Ectodermal cell (in vitro differentiated cells): ENCODE results near the gene NEK10.

Experiments
- H3K27ac ChIP-seq: 2 replicates; pipeline ENCODE4 v1.7.0; 2013; ENCODE audit warnings: mild to moderate bottlenecking, low read depth, low read length; ENCODE audit not compliant: insufficient read depth, poor library complexity, severe bottlenecking
- H3K27me3 ChIP-seq: 2 replicates; pipeline ENCODE4 v1.7.0; 2013; ENCODE audit warnings: mild to moderate bottlenecking, low read length; ENCODE audit not compliant: insufficient read depth, control insufficient read depth, poor library complexity, severe bottlenecking
- H3K36me3 ChIP-seq: one replicate; pipeline ENCODE4 v1.7.0; 2013; ENCODE audit warnings: low read length; ENCODE audit not compliant: control insufficient read depth, insufficient read depth
- H3K4me1 ChIP-seq: one replicate; pipeline ENCODE4 v1.7.0; 2013; ENCODE audit warnings: low read length; ENCODE audit not compliant: control insufficient read depth, insufficient read depth
- H3K4me3 ChIP-seq: 2 replicates; pipeline ENCODE4 v1.7.0; 2013; ENCODE audit warnings: low read depth, low read length, control low read depth; ENCODE audit not compliant: insufficient read depth
- H3K9me3 ChIP-seq: 2 replicates; pipeline ENCODE4 v1.7.0; 2013; ENCODE audit warnings: mild to moderate bottlenecking, low read length, moderate library complexity; ENCODE audit not compliant: control insufficient read depth
- WGBS, 2 experiments: methylation state at CpG; one replicate each; pipeline ENCODE4 v1.1.7; 2013; ENCODE audit warnings: missing lambda C conversion rate in 2 of 2; 5-methylcytosine and 5-hydroxymethylcytosine counted together

Gene NEK10

DNA sequence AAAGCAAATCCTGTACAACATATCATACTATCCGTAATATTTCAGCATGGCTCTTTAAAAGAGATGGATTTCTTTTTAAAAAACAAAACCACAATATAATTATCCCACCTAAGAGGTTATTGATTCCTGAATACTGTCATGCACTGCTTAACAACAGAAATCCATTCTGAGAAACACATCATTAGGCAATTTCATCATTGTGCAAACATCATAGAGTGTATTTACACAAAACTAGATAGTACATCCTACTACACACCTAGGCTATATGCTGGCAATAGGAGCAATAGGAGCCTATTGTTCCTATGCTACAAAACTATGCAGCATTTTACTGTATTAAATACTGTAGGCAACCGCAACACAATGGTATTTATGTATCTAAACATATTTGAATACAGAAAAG is 242.0 kb downstream of the NEK10 start:
- WGBS, 2 experiments = 81 to 87% methylated on average over 1 to 2 of the region's 2 CpGs
- no peaks in the 10 kb centered on the region for H3K9me3 ChIP-seq
- no peak overlapping the region for H3K4me3 ChIP-seq
- H3K4me1 ChIP-seq = no peaks in the 10 kb centered on the region
- H3K36me3 ChIP-seq = no peaks in the 10 kb centered on the region
- H3K27me3 ChIP-seq = no peaks in the 10 kb centered on the region
- H3K27ac ChIP-seq = no peak overlapping the region

DNA sequence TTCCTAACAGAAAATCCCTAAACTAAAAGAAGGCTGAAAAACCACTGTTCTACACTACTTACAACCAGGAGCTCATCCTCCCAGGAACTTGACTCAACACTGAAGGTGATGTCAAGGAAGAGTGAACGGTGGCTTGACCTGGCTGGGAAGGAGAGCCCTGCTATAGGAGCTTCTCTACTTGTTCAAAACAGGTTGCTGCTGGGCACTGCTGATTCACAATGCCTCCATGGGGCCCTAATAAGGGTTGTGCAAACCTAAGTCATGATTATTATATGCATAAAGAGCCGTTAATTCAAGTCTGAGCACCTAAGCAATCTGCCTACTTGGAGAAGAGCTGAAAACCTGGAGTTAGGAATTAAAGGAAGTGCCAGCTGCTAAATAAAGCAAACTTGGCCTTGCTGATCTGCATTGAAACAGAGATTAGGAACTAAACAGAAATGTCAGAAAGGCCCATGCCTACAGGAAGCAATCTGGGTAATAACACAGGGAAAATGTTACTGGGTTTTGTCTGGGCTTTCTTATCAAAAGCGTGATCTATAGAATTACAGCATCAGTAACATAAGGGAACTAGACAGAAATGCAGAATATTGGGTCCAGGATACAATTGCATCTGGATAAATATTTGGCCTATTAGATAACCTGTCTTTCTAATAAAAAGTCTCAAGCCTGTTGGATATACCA is 243.2 kb downstream of the NEK10 start:
- H3K36me3 ChIP-seq = no peaks in the 10 kb centered on the region
- no peak overlapping the region for H3K4me3 ChIP-seq
- no peaks in the 10 kb centered on the region for H3K9me3 ChIP-seq
- H3K4me1 ChIP-seq = no peaks in the 10 kb centered on the region
- WGBS, 2 experiments = 88 to 89% methylated on average over 3 of the region's 3 CpGs
- H3K27me3 ChIP-seq = no peaks in the 10 kb centered on the region
- H3K27ac ChIP-seq = no peak overlapping the region

DNA sequence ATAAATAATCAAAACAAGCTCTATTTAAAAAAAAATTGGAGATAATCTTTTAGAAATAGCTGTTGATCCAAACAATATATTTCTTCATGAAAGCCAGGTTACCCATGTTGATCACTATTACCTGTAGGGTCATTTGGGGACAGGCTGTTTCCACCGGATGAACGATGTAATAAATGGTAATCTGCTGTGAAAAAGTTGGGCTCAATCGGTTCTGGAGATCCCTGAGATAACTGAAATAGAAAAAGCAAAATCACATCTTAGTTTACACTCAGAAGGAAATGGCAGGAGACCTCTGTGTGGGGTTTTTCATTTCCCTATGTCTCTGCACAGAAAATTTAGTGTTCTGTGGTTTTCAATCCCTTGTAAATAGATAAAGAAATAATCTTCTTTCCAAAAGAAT is 249.5 kb downstream of the NEK10 start:
- no peaks in the 10 kb centered on the region for H3K4me1 ChIP-seq
- H3K4me3 ChIP-seq = no peak overlapping the region
- WGBS, 2 experiments = 83 to 88% methylated on average over 3 of the region's 3 CpGs
- H3K27me3 ChIP-seq = no peaks in the 10 kb centered on the region
- no peaks in the 10 kb centered on the region for H3K9me3 ChIP-seq
- H3K27ac ChIP-seq = no peak overlapping the region
- H3K36me3 ChIP-seq = no peaks in the 10 kb centered on the region

DNA sequence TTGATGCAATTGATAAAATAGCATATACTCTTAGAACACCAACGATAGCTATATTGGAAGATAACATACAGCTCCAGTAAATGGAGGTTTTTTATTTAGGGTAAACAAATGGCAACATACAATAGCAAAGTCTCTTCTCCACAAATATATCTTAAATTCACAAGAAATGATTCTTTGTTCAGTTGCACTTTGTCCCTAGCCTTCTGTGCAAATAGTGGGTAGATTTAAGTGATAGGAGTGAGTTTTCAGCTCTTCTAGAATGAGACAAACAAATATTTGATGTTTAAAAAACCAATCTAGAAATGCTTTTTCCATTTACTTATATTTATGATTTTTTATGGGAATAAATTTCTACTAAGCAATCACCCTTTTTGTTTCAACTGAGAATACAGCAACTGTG is 253.8 kb downstream of the NEK10 start:
- H3K36me3 ChIP-seq = no peaks in the 10 kb centered on the region
- H3K9me3 ChIP-seq = no peaks in the 10 kb centered on the region
- no peaks in the 10 kb centered on the region for H3K4me1 ChIP-seq
- no peak overlapping the region for H3K27ac ChIP-seq
- H3K4me3 ChIP-seq = no peak overlapping the region
- no peaks in the 10 kb centered on the region for H3K27me3 ChIP-seq
- WGBS, 2 experiments = 100% methylated on average over 1 of the region's 1 CpG; no CpG with 5 or more reads in 1 of the 2 experiments

DNA sequence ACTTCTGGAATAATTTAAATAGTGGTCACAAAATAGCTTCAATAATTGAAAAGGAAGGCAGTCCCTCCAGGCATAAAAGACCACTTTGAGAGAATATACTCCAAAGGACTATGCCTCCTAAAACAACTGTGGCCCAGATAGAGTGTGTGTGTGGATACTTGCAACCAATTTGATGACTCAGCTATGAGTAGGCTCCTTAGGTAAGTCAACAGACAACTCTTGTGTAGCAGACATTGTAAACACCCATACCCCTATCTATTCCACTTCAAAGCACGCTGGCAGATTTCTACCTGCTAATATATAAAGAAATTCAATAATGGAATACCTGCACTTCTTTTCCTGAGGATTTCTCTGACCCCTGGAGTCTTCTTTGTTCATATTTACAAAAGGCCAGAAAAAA is 254.5 kb downstream of the NEK10 start:
- no peaks in the 10 kb centered on the region for H3K9me3 ChIP-seq
- H3K36me3 ChIP-seq = no peaks in the 10 kb centered on the region
- H3K27me3 ChIP-seq = no peaks in the 10 kb centered on the region
- H3K27ac ChIP-seq = no peak overlapping the region
- no peaks in the 10 kb centered on the region for H3K4me1 ChIP-seq
- WGBS, 2 experiments = 88 to 100% methylated on average over 1 of the region's 1 CpG
- no peak overlapping the region for H3K4me3 ChIP-seq

- H3K9me3 ChIP-seq = no peaks in the 10 kb centered on the region
- H3K4me3 ChIP-seq = no peak overlapping the region
- H3K27me3 ChIP-seq = no peaks in the 10 kb centered on the region
- no peak overlapping the region for H3K27ac ChIP-seq
- 68 to 87% methylated on average over 1 of the region's 2 CpGs for WGBS, 2 experiments
- no peaks in the 10 kb centered on the region for H3K36me3 ChIP-seq
- no peaks in the 10 kb centered on the region for H3K4me1 ChIP-seq
These were observed 255.1 kb downstream of the NEK10 start for GRCh38 chr3:27114129-27114528.

DNA sequence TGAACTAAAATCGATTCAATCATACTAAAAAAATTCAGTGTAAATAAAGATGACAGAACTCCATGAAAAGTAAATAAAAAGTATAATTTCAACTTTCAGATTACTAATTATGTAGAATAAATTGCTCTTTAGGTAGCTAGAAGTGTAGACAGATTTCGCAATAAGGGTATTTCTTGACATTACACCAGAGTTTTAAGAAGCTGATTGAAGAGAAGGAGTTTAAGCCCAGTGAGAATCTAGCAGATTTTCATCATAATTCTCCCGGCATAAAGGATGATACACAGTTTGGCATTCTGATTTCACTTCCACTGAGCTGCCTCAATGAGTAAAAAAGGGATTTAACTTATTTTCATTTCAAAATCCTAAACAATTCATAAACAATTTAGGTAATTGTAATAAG is 259.2 kb downstream of the NEK10 start:
- Histone ChIP-seq H3K9me3 (no peaks in the 10 kb centered on the region), H3K36me3 (no peaks in the 10 kb centered on the region), H3K4me3 (no peak overlapping the region), H3K27ac (no peak overlapping the region), H3K27me3 (no peaks in the 10 kb centered on the region), H3K4me1 (peaks cover 11% of the 10 kb centered on the region)
- WGBS, 2 experiments = 88 to 95% methylated on average over 2 of the region's 3 CpGs

DNA sequence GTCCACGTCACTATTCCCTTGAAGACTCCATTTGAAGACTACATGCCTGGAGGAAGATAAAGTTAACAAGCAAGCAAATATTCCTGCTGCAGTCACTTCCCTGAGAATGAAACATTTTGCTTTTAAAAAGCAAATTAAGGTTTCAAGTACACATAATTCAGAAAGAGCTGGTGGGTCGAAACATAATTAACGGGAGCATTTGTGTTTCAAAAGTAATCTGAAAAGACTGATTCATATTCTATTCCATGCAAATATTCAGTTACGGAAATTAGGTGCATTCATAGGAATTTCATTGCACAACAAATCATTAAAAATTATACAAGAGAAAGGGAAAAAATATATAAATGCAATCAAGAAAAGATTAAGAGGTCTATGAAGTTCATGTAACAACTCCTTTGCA is 260.9 kb downstream of the NEK10 start:
- Histone ChIP-seq H3K4me1 (peaks cover 12% of the 10 kb centered on the region), H3K27ac (no peak overlapping the region), H3K36me3 (no peaks in the 10 kb centered on the region), H3K27me3 (no peaks in the 10 kb centered on the region), H3K4me3 (no peak overlapping the region), H3K9me3 (no peaks in the 10 kb centered on the region)
- 93 to 95% methylated on average over 2 to 3 of the region's 4 CpGs for WGBS, 2 experiments

DNA sequence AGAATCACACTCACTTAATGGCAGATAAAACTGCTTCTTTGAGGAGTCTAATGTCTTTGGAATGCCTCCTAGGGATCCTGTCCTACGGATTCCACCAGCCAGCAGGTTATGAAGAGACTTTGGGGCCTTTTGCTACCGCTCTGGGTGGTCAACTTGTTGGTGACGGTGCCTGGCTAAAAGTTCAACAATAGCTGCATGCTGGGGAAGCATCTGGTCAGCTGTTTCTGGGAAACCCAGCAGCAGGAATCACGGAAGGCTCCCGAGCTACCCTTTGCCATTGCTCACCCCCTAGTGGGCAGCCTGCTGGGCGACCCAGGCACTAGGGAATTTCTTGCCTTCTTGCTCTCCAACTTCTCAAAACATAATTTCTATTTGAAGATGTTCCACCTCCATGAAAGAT is 263.3 kb downstream of the NEK10 start:
- Histone ChIP-seq H3K9me3 (no peaks in the 10 kb centered on the region), H3K4me3 (no peak overlapping the region), H3K27me3 (no peaks in the 10 kb centered on the region), H3K36me3 (no peaks in the 10 kb centered on the region), H3K4me1 (peaks cover 12% of the 10 kb centered on the region), H3K27ac (no peak overlapping the region)
- WGBS, 2 experiments = 10% methylated on average over 6 of the region's 6 CpGs

GRCh38 chr3:27097182-27097581 is 272.0 kb downstream of the NEK10 start:
- no peaks in the 10 kb centered on the region for H3K36me3 ChIP-seq
- H3K4me3 ChIP-seq = no peak overlapping the region
- H3K27ac ChIP-seq = no peak overlapping the region
- H3K9me3 ChIP-seq = no peaks in the 10 kb centered on the region
- no peaks in the 10 kb centered on the region for H3K4me1 ChIP-seq
- no peaks in the 10 kb centered on the region for H3K27me3 ChIP-seq
- 89 to 92% methylated on average over 1 of the region's 1 CpG for WGBS, 2 experiments
